Astrocyte of the cerebellum (primary cell): ENCODE results near the gene ANKRD10.
"Not testable (repeated sequence)": the region's sequence is repeated elsewhere in the genome, so short reads cannot be mapped to it uniquely, and the experiment has no call there.

Experiments used
- DNase-seq: peaks from one replicate; pipeline ENCODE4 v3.0.0-alpha.2; 2011; ENCODE audit warnings: low read depth
- H3K4me3 ChIP-seq: 2 replicates; pipeline ENCODE4 v1.5.1; 2011; ENCODE audit warnings: mild to moderate bottlenecking, low read depth, low read length, moderate library complexity
- in situ Hi-C: cut with HindIII; loops from 2 replicates; pipeline ENCODE4 v1.10.0; 2017; ENCODE audit warnings: low sequenced_read_pairs
- TF ChIP-seq, protein P1 (sequence below): IDR thresholded peaks from 2 replicates; pipeline ENCODE4 v1.5.1; 2012; ENCODE audit warnings: low read length, low read depth, moderate library complexity, mild to moderate bottlenecking; ENCODE audit errors: missing control alignments

Gene ANKRD10

DNA sequence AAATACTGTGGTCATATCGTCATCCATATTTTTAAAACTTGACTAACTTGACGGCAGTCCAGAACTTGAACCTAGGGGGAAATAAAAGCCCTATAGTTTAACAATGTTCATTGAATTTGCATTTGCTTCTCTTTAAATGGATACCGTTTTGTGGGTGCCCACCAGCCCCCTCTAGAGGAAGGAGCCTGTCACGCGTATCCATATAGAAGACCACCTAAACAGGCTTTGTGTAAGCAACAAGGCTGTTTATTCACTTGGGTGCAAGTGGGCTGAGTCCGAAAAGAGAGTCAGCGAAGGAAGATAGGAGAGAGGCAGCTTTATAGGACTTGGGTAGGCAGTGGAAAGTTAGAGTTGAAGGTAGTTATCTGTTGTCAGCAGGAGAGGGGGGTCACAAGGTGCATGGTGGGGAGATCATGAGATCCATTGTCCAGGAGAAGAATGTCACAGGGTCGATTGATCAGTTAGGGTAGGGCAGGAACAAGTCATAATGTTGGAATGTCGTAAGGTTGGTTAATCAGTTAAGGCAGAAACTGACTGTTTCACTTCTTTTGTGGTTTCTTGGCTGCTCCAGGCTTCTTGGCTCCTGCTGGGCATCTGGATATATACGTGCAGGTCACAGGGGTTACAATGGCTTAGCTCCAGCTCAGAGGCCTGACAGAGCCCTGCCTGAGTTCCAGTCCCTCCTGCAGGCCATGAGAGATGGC lies 42.5 kb upstream of the ANKRD10 start:
- in situ Hi-C loops, result no loop called here
- no peak for DNase-seq
- TF ChIP-seq, protein P1, sequence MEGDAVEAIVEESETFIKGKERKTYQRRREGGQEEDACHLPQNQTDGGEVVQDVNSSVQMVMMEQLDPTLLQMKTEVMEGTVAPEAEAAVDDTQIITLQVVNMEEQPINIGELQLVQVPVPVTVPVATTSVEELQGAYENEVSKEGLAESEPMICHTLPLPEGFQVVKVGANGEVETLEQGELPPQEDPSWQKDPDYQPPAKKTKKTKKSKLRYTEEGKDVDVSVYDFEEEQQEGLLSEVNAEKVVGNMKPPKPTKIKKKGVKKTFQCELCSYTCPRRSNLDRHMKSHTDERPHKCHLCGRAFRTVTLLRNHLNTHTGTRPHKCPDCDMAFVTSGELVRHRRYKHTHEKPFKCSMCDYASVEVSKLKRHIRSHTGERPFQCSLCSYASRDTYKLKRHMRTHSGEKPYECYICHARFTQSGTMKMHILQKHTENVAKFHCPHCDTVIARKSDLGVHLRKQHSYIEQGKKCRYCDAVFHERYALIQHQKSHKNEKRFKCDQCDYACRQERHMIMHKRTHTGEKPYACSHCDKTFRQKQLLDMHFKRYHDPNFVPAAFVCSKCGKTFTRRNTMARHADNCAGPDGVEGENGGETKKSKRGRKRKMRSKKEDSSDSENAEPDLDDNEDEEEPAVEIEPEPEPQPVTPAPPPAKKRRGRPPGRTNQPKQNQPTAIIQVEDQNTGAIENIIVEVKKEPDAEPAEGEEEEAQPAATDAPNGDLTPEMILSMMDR, result peak; percentile 35
- H3K4me3 ChIP-seq, result no peak overlapping the region

DNA sequence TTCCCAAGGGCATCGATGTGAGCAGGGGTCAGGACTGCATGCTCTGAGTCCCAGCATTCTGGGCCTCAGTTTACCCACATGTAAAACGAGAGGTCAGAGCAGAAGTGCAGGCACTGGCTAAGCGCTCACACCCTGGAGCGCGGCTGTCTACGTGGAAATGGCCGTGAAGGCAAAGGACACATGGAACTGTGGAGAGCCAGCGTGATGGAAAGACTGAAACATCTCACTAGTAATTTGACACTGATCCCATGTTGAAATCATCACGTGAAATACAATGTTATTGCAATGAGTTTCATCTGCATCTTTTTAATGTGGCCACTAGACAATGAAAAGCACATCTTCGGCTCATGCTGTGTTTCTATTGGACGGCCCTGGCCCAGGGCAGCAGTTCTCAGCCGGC lies 41.3 kb upstream of the ANKRD10 start:
- in situ Hi-C loops, DNase-seq, H3K4me3 ChIP-seq: not testable (repeated sequence)

DNA sequence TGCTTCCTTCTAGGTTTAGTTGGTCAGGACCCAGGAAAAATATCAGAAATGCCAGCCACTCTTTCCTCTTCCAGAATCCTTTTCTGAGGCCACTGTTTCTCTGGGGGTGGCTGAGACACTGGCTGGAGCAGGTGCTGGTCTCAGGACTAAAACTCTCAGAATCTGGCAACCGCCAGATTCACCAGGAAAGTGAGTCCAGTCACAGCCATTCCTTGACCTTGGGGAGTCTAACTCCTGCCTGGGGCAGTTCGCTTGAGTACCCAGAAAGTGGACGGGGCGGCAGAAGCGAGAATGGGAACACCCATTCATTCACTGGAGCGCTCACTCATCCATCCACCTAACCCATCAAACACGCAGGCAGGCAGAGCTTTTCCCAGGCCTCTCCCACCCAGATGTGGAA lies 40.7 kb upstream of the ANKRD10 start:
- H3K4me3 ChIP-seq, in situ Hi-C loops, DNase-seq: not testable (repeated sequence)

DNA sequence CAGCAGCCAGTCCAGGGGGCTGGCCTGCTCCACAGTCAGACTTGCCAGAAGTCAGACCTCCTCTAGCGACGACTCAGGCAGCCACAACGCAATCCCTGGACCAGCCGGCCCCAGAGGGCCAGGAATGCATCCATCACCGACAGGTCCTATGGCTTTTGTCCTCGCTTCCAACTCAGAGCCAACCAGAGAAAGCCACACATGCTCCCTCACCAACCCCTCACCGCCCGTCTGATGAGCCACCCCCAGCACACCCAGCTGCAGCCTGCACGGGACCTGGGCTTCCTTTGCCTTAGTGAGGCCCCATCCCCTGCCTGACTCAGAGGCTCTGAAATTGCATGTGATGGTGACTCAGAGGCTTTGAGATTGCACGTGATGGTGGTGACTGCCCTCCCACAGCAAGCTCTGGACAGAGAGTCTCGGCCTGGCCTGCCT lies 40.2 kb upstream of the ANKRD10 start:
- in situ Hi-C loops, H3K4me3 ChIP-seq: not testable (repeated sequence)
- peak; percentile 86 for DNase-seq

DNA sequence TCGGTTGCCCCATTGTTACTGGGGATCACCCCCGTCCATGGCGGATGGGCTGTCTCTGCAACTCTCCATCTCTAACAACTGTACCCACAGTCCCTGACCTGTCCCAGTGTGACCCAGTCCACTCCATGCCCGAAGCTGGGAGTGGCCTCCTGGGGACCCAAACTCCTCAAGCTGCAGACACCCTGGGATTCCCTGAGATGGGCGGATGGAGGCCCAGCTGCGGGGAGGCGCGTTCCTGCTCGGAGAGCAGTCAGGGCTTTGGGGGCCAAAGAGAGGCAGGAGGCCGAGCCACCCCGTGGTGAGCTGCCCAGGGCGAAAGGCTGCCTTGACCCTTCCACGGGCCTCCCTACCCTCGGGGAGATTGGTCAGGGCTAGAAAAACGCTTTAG lies 39.7 kb upstream of the ANKRD10 start:
- in situ Hi-C loops, H3K4me3 ChIP-seq, DNase-seq: not testable (repeated sequence)

DNA sequence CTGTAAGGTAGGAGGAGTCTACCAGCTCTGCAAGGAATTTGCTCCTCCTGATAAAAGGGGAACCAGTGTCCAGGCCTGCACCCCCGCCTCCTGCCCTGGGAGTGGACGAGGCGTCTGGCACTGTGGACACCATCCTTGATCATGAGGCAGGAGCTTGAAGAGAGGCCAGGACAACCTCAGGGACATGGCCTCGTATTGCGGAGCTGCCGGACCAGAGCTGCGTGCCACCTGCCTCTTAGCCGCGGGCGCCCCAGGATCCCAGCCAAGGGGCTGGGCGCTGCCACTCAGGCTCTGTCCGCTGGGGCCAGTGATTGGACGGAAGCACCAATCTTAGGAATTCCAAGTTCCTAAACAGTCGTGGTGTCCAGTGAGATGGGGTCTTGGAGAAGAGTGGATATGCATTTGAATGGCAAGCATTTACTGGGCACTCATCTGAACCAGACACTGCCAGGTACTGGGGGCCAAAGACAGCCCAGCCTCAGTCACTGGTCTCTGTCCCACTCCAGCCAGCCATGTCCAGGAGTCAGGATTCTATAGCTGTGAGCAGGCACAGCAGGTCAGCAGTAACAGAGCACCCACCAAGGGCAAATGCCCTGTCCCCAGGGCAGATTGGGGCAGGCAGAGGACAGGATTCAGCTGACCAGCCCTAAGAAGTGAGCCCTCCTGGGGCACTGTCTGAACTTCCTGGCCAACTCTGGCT lies 39.1 kb upstream of the ANKRD10 start:
- in situ Hi-C loops, result no loop called here
- no peak for DNase-seq
- TF ChIP-seq, protein P1, result no peak
- no peak overlapping the region for H3K4me3 ChIP-seq

DNA sequence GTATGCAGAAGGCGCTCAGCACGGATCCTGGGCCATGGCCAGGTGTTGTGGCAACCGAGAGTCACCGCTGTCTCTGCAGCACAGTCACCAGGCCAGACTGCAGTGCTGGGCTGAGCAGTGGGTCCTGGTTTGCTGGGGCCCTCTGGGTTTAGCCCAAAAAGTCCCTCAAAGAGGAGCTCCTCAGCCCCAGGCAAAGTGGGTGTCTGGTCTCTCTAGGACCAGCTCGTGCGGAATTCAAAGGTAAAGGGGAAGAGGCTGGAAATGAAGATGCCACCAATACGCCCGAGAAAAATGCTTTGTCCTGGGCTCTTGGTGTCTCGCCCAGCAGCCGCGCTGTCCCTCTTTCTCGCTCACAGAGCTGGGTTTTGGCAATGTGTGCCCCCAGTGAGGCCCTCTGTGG lies 38.5 kb upstream of the ANKRD10 start:
- TF ChIP-seq, protein P1, result no peak
- no peak for DNase-seq
- in situ Hi-C loops, result no loop called here
- no peak overlapping the region for H3K4me3 ChIP-seq

DNA sequence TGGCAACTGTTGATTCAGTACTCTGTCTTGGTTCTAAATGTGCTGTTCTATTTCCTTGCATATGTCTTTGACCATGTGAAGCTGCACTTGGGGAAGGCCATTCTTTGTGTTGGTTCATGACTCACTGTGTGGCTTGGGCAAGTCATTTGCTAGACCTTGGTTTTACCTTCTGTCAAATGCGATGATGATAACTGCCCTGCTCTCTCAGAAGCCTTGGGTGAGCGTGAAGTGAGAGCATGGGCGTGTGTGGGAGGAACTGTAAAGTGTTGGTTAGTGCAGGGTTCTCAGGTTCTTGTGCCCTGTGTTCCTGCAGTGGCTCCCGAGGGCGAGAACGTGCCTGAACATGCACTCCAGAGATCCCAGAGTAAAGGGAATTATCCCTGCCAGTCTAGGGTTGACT lies 37.3 kb upstream of the ANKRD10 start:
- DNase-seq, H3K4me3 ChIP-seq, in situ Hi-C loops: not testable (repeated sequence)

DNA sequence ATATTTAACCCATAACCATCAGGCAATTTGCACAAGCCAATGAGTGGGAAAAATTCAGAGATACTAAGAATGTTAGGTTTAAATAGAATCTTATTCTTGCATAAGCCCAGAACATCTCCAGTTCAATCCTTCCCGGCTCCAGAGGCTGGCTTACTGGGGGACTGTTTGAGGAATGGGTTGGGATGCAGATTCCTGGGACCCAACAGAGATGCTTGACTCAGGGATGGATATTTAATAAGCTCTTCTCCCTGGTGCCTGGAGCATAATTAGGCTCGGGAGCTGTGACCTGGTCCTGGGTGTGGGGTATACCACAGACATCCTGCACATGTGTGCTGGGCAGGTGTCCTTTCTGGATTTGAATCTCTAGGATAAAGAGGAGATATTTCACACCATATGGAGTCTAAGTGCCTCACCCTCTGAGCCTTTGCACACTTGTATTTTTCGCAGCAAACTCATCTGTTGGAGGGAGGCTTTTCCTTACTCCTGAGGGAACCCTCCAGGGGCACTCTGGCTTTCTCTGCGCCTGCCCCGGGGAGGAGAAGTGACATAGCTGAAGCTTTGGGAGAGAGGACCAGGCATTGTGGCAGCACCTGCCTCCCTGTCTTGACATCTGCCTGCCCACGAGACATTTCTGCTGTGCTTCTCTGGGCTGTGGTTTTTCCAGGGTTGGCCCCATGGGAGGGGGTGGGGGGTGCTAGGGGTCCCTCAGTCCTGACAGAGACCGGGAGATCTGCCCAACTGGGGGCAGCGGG lies 36.1 kb upstream of the ANKRD10 start:
- H3K4me3 ChIP-seq, result no peak overlapping the region
- no peak for DNase-seq
- in situ Hi-C loops, result no loop called here
- TF ChIP-seq, protein P1, result no peak
